GM12878 (cell line): ENCODE results near the gene TBX4.

Experiments used
- BHLHE40 ChIP-seq, 2 experiments: fragments of 450-650 bp in 1 of 2; IDR thresholded peaks; 2 replicates each; pipeline ENCODE4 v1.6.1; 2011 to 2017; ENCODE audit warnings: low read depth in 2 of 2, borderline replicate concordance in 1 of 2, improper control_type of control experiment in 1 of 2, low read length in 1 of 2, mild to moderate bottlenecking in 1 of 2
- CBFB ChIP-seq: IDR thresholded peaks from 2 replicates; pipeline ENCODE4 v1.6.1; 2016; ENCODE audit warnings: antibody characterized with exemption, low read depth
- CBX5 ChIP-seq: sonication (generic); IDR thresholded peaks from 2 replicates; pipeline ENCODE4 v1.6.1; 2016; ENCODE audit warnings: low read depth, moderate library complexity, mild to moderate bottlenecking, inconsistent platforms
- CEBPB ChIP-seq, 2 experiments: fragments of 150-350 bp in 1 of 2; IDR thresholded peaks; 2 replicates each; pipeline ENCODE4 v1.6.1; 2012 to 2014; ENCODE audit warnings: low read depth in 2 of 2, low read length in 2 of 2, borderline replicate concordance in 1 of 2, inconsistent platforms in 1 of 2
- CREB1 ChIP-seq: IDR thresholded peaks from 2 replicates; pipeline ENCODE4 v1.6.1; 2012; ENCODE audit warnings: low read depth, mild to moderate bottlenecking, inconsistent platforms
- EGR1 ChIP-seq, 2 experiments: IDR thresholded peaks; 1 replicate in 1 of 2; 2 replicates in 1 of 2; pipeline ENCODE4 v1.6.1; 2011 to 2012; ENCODE audit warnings: low read depth in 2 of 2, low read length in 2 of 2, borderline replicate concordance in 1 of 2, mild to moderate bottlenecking in 1 of 2, moderate library complexity in 1 of 2
- EP300 ChIP-seq, 2 experiments: fragments of 150-350 bp in 1 of 2; IDR thresholded peaks; 2 replicates each; pipeline ENCODE4 v1.6.1; 2011 to 2012; ENCODE audit warnings: low read depth in 2 of 2, low read length in 2 of 2, borderline replicate concordance in 1 of 2, improper control_type of control experiment in 1 of 2, inconsistent platforms in 1 of 2; ENCODE audit not compliant: control insufficient read depth in 1 of 2
- EZH2 ChIP-seq: IDR thresholded peaks from 2 replicates; pipeline ENCODE4 v1.6.1; 2012; ENCODE audit warnings: low read depth, mild to moderate bottlenecking, control low read depth, inconsistent platforms, low read length, borderline replicate concordance; ENCODE audit not compliant: control insufficient read depth
- POLR2A ChIP-seq: IDR thresholded peaks from 2 replicates; pipeline ENCODE4 v1.6.1; 2011; ENCODE audit warnings: low read depth, mild to moderate bottlenecking, low read length
- RCOR1 ChIP-seq: conservative IDR thresholded peaks from 2 replicates; pipeline ENCODE4 v1.6.1; 2012; ENCODE audit warnings: low read depth, low read length, improper control_type of control experiment
- TBL1XR1 ChIP-seq: IDR thresholded peaks from 2 replicates; pipeline ENCODE4 v1.6.1; 2012; ENCODE audit warnings: low read depth, low read length, improper control_type of control experiment
- TF ChIP-seq, protein P1 (sequence below), 3 experiments: IDR thresholded peaks in 2 of 3; conservative IDR thresholded peaks in 1 of 3; 2 replicates each; pipeline ENCODE4 v1.5.1; 2011; ENCODE audit warnings: low read depth in 3 of 3, low read length in 3 of 3, mild to moderate bottlenecking in 3 of 3, control low read depth in 2 of 3, moderate library complexity in 2 of 3, inconsistent platforms in 1 of 3, mixed read lengths in 1 of 3; ENCODE audit not compliant: control insufficient read depth in 2 of 3, insufficient read depth in 1 of 3; ENCODE audit errors: extremely low read depth in 1 of 3
- TF ChIP-seq, protein P2 (sequence below): fragments of 450-650 bp; IDR thresholded peaks from 2 replicates; pipeline ENCODE4 v1.6.1; 2014; ENCODE audit warnings: mild to moderate bottlenecking

DNA sequence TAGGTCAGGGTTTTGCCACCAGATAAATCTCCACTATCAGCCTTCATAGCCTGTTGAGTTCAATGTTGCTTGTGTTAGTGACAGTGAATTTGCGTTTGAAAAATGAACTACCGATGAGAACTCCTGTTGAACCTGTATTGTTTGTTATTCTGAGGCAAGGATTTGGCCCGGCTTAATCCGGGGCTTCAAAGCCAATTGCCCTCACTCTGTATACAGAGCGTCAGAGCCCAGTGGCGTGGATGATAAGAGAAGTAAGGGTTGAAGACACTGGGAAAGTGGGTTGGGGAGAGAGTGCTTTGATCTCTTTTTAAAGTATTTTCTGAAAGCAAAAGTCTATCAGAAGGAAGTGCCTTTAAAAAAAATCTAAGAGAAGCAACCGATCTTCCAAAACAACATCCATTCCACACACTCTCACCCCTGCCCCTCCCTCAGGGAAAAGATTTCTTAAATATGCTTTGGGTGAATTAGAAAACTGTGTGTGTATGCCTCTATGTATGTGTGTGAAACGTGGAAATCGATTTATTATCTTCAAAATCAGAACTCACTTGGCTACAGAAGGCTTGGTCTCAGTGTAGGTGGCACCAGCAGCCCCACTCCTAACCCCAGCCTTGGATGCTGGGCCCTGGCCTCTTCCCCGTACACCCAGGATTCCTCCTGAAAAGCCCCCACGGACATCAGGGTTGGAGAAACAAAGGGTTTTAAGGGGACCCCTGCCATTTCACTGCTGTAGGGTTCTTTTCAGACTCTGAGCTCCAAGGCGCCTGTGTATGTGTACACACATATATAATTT is 8.8 kb downstream of the TBX4 start:
- TF ChIP-seq CREB1, result no peak
- TF ChIP-seq RCOR1, result no peak
- no peak for TF ChIP-seq EZH2
- no peak for TF ChIP-seq CEBPB (IDR thresholded peaks at IDR 0.05; ENCODE audit: borderline replicate concordance in 1 of 2, low read depth in 2 of 2, low read length in 2 of 2)
- no peak for TF ChIP-seq EGR1 (IDR thresholded peaks at IDR 0.05; ENCODE audit: borderline replicate concordance in 1 of 2, low read depth in 2 of 2, low read length in 2 of 2)
- no peak for TF ChIP-seq CBFB
- TF ChIP-seq, protein P1, sequence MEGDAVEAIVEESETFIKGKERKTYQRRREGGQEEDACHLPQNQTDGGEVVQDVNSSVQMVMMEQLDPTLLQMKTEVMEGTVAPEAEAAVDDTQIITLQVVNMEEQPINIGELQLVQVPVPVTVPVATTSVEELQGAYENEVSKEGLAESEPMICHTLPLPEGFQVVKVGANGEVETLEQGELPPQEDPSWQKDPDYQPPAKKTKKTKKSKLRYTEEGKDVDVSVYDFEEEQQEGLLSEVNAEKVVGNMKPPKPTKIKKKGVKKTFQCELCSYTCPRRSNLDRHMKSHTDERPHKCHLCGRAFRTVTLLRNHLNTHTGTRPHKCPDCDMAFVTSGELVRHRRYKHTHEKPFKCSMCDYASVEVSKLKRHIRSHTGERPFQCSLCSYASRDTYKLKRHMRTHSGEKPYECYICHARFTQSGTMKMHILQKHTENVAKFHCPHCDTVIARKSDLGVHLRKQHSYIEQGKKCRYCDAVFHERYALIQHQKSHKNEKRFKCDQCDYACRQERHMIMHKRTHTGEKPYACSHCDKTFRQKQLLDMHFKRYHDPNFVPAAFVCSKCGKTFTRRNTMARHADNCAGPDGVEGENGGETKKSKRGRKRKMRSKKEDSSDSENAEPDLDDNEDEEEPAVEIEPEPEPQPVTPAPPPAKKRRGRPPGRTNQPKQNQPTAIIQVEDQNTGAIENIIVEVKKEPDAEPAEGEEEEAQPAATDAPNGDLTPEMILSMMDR (IDR thresholded peaks at IDR 0.05 in 2 of 3, conservative IDR thresholded peaks at IDR 0.05 in 1 of 3; ENCODE audit: control insufficient read depth in 2 of 3, extremely low read depth in 1 of 3, insufficient read depth in 1 of 3, low read depth in 3 of 3, low read length in 3 of 3), result no peak
- TF ChIP-seq, protein P2, sequence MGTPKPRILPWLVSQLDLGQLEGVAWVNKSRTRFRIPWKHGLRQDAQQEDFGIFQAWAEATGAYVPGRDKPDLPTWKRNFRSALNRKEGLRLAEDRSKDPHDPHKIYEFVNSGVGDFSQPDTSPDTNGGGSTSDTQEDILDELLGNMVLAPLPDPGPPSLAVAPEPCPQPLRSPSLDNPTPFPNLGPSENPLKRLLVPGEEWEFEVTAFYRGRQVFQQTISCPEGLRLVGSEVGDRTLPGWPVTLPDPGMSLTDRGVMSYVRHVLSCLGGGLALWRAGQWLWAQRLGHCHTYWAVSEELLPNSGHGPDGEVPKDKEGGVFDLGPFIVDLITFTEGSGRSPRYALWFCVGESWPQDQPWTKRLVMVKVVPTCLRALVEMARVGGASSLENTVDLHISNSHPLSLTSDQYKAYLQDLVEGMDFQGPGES, result no peak
- no peak for TF ChIP-seq EP300 (IDR thresholded peaks at IDR 0.05; ENCODE audit: borderline replicate concordance in 1 of 2, control insufficient read depth in 1 of 2, low read depth in 2 of 2, low read length in 2 of 2)
- no peak for TF ChIP-seq TBL1XR1
- TF ChIP-seq CBX5, result no peak
- TF ChIP-seq POLR2A, result no peak
- TF ChIP-seq BHLHE40 (IDR thresholded peaks at IDR 0.05; ENCODE audit: borderline replicate concordance in 1 of 2, low read depth in 2 of 2, low read length in 1 of 2), result no peak
